Measurements from ENCODE around the gene IL3RA.
"Not testable (repeated sequence)": the region's sequence is repeated elsewhere in the genome, so short reads cannot be mapped to it uniquely, and the experiment has no call there.

The IL3RA gene

DNA sequence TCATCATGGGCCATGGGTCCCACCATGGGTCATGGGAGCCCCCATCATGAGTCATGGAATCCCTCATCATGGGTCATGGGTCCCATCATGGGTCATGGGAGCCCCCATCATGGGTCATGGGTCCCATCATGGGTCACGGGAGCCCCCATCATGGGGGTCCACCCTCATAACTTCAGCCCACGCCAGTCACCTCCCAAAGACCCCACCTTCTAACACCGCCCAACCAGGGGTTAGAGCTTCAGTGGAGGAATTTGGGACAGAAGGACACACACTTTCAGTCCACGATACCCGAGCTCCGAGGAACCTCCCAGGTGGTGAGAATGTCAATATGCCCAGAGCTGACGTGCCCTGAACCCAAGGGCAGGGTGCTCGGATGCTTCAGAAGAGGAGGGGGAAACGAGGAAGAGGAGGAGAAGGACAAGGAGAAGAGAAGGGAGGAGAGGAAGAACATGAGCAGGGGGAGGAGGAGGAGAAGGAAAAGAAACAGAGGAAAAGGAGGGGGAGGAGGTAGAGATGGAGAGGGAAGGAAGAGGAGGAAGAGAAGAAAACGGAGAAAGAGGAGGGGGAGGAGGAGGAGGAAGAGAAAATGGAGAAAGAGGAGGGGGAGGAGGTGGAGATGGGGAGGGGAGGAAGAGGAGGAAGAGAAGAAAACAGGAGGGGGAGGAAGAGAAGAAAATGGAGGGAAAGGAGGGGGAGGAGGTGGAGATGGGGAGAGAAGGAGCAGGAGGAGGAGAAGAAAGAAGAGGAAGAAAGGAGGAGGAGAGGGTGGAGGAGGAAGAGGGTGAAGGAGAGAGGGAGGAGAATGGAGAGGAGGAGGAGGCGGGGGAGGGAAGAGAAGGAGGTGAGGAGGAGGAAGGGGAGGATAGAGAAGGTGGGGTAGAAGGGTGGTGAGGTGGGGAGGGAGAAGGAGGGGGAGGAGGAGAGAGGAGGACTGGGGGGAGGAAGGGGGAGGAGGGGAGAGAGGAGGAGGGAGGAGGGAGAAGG lies 17.7 kb downstream of the IL3RA start:
- no peak for TF ChIP-seq ZNF274 (IDR thresholded peaks at IDR 0.05; ENCODE audit: low read depth, low read length)
- no peak overlapping the region for H3K4me3 ChIP-seq (ENCODE audit: low read length)

- no peak for TF ChIP-seq ZNF274 (IDR thresholded peaks at IDR 0.05; ENCODE audit: low read depth, low read length)
Measured at GRCh38 chrX:1355131-1356046, 18.8 kb downstream of the IL3RA start.

GRCh38 chrX:1357993-1358392 lies 21.4 kb downstream of the IL3RA start:
- no peak for TF ChIP-seq ZNF274 (IDR thresholded peaks at IDR 0.05; ENCODE audit: low read depth, low read length)
- no peak overlapping the region for H3K4me3 ChIP-seq (ENCODE audit: low read length)

More at GRCh38 chrX:1355131-1356046, 18.8 kb downstream of the IL3RA start:
- H3K4me3 ChIP-seq (ENCODE audit: low read length) = no peak overlapping the region

- no peak for TF ChIP-seq ZNF274 (IDR thresholded peaks at IDR 0.05; ENCODE audit: low read depth, low read length)
- H3K4me3 ChIP-seq (ENCODE audit: low read length) = no peak overlapping the region
Measured at GRCh38 chrX:1358793-1359476, 22.4 kb downstream of the IL3RA start.

DNA sequence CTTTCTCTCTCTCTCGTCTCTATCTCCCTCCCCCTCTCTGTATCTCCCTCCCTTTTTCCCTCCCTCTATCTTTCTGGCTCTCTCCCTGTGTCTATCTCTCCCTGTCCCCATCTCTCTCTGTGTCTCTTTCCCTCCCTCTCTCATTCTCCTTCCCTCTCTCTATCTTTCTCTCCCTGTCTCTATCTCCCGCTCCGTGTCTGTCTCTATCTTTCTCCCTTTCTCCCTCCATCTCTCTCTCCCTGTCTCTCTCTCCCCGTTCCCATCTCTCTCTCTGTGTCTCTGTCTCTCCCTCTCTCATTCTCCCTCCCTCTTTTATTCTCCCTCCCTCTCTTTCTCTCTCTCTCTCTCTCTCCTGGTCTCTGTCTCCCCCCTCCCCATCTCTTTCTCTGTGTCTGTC lies 22.9 kb downstream of the IL3RA start:
- H3K4me3 ChIP-seq (ENCODE audit: low read length) = no peak overlapping the region
- TF ChIP-seq ZNF274 (IDR thresholded peaks at IDR 0.05; ENCODE audit: low read depth, low read length) = no peak

DNA sequence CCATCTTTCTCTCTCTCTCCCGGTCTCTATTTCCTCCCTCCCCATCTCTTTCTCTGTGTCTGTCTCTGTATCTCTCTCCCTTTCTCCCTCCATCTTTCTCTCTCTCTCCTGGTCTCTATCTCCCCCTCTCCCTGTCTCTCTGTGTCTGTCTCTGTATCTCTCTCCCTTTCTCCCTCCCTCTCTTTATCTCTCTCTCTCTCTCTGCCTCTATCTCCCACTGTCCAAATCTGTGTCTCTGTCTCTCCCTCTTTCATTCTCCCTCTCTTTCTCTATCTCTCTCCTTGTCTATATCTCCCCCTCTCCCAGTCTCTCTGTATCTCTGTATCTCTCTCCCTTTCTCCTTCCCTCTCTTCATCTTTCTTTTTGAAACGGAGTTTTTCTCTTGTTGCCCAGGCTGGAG lies 23.6 kb downstream of the IL3RA start:
- TF ChIP-seq ZNF274 (IDR thresholded peaks at IDR 0.05; ENCODE audit: low read depth, low read length) = no peak

GRCh38 chrX:1361275-1361674 lies 24.7 kb downstream of the IL3RA start:
- no peak overlapping the region for H3K4me3 ChIP-seq (ENCODE audit: low read length)
- TF ChIP-seq ZNF274 (IDR thresholded peaks at IDR 0.05; ENCODE audit: low read depth, low read length) = no peak

More for the DNA sequence above, 23.6 kb downstream of the IL3RA start:
- H3K4me3 ChIP-seq (ENCODE audit: low read length) = no peak overlapping the region

GRCh38 chrX:1361910-1362309 lies 25.3 kb downstream of the IL3RA start:
- H3K4me3 ChIP-seq (ENCODE audit: low read length) = no peak overlapping the region
- TF ChIP-seq ZNF274 (IDR thresholded peaks at IDR 0.05; ENCODE audit: low read depth, low read length) = no peak

- not testable (repeated sequence) for H3K4me3 ChIP-seq (ENCODE audit: low read length)
Measured at GRCh38 chrX:1366363-1366762, 29.8 kb downstream of the IL3RA start.

GRCh38 chrX:1368385-1368698 lies 31.8 kb downstream of the IL3RA start:
- TF ChIP-seq ZNF274 (IDR thresholded peaks at IDR 0.05; ENCODE audit: low read depth, low read length) = no peak

GRCh38 chrX:1378306-1378759 lies 41.7 kb downstream of the IL3RA start:
- no peak for TF ChIP-seq ZNF274 (IDR thresholded peaks at IDR 0.05; ENCODE audit: low read depth, low read length)
- no peak overlapping the region for H3K4me3 ChIP-seq (ENCODE audit: low read length)

More at GRCh38 chrX:1368385-1368698, 31.8 kb downstream of the IL3RA start:
- H3K4me3 ChIP-seq (ENCODE audit: low read length) = no peak overlapping the region

DNA sequence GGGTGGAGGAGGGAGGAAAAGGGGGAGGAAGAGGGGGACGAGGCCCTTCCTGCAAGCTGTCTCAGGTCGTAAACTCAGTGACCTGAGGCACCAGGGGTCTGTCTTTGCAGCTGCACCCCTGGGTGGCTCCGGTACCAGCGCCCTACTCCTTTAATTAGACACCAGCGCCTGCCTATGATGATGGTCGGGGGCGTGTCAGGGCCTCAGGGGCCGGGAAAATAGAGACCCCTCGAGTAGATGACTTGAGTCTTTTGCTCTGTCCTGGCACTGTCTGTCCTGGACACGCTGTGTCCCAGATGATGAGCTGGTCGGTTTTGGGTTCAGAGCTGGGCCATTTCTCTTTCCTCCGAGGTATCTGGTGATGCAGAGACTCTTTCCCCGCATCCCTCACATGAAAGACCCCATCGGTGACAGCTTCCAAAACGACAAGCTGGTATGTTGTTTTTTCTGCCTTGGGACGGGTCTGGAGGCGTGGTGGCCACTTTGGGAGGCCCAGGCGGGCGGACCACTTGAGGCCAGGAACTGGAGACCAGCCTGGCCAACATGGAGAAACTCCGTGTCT lies 44.2 kb downstream of the IL3RA start:
- TF ChIP-seq ZNF274 (IDR thresholded peaks at IDR 0.05; ENCODE audit: low read depth, low read length) = no peak
- no peak overlapping the region for H3K4me3 ChIP-seq (ENCODE audit: low read length)

GRCh38 chrX:1384658-1385252 lies 48.2 kb downstream of the IL3RA start:
- no peak overlapping the region for H3K4me3 ChIP-seq (ENCODE audit: low read length)
- TF ChIP-seq ZNF274 (IDR thresholded peaks at IDR 0.05; ENCODE audit: low read depth, low read length) = no peak
